ENCODE measurements around the gene AGAP1. TPM values are rescaled to one million over a fixed set of nuclear protein-coding genes. Genes with fewer than 3 reads are reported as not detected.

The AGAP1 gene
- total RNA-seq, 1 experiment from 2014 or later = 25.8 TPM

GRCh38 chr2:235963853-235964577 lies 470.2 kb downstream of the AGAP1 start:
- Histone ChIP-seq H3K56ac (ENCODE audit: insufficient read length, low read depth, low read length) (no peak overlapping the region), H2AFZ (ENCODE audit: low read length) (no peak overlapping the region), H3K23ac (ENCODE audit: insufficient read length, low read depth, low read length) (no peak overlapping the region), H3K23me2 (ENCODE audit: insufficient read length, low read depth, low read length, poor library complexity, severe bottlenecking) (no peaks in the 10 kb centered on the region), H4K5ac (ENCODE audit: insufficient read length, low read depth, low read length) (no peak overlapping the region), H3K4me2 (ENCODE audit: insufficient read depth, insufficient read length, low read length) (no peak overlapping the region), H3K27me3 (ENCODE audit: insufficient read depth, low read length) (no peaks in the 10 kb centered on the region), H3K18ac (ENCODE audit: insufficient read length, low read depth, low read length) (no peak overlapping the region), H3K27ac (ENCODE audit: insufficient read length, low read depth, low read length) (no peak overlapping the region), H2BK20ac (ENCODE audit: low read depth, low read length, poor library complexity, severe bottlenecking) (no peak overlapping the region), H3K4me1 (ENCODE audit: insufficient read depth, low read length) (no peaks in the 10 kb centered on the region; the same call in 1 of the 2 replicates), H2BK12ac (ENCODE audit: insufficient read length, low read depth, low read length) (no peak overlapping the region), H3K14ac (ENCODE audit: insufficient read depth, low read length) (no peak overlapping the region), H3K79me2 (ENCODE audit: insufficient read depth, low read length) (no peaks in the 10 kb centered on the region), H2BK5ac (ENCODE audit: insufficient read length, low read length) (no peak overlapping the region), H4K20me1 (ENCODE audit: control insufficient read depth, insufficient read depth, insufficient read length) (no peaks in the 10 kb centered on the region), H3K9ac (ENCODE audit: extremely low read depth, insufficient read length, low read length) (no peak overlapping the region), H3T11ph (ENCODE audit: low read length) (no peak overlapping the region), H2BK15ac (ENCODE audit: low read depth, low read length) (no peak overlapping the region), H2AK5ac (ENCODE audit: insufficient read length, low read length) (no peak overlapping the region), H4K8ac (replicated peaks; ENCODE audit: insufficient read length, low read depth, low read length) (no peak overlapping the region), H2BK120ac (ENCODE audit: low read depth, low read length, poor library complexity, severe bottlenecking) (no peak overlapping the region), H3K9me3 (ENCODE audit: control insufficient read depth, low read depth, low read length) (no peaks in the 10 kb centered on the region), H3K79me1 (ENCODE audit: insufficient read depth, low read depth, low read length, poor library complexity, severe bottlenecking) (no peaks in the 10 kb centered on the region), H4K91ac (ENCODE audit: insufficient read length, low read depth, low read length) (no peak overlapping the region), H3K4ac (ENCODE audit: low read depth, low read length) (no peak overlapping the region)
- peaks cover 7 to 10% of the 10 kb centered on the region in 2 experiments for H3K4me1 Mint-ChIP-seq
- H3K27ac Mint-ChIP-seq = no peak overlapping the region
- H3K4me3 Mint-ChIP-seq = no peak overlapping the region
- peaks cover 2% of the 10 kb centered on the region; the same call in 1 of the 2 replicates for H3K27me3 Mint-ChIP-seq (ENCODE audit: low read depth)
- no CpG with 5 or more reads among the region's 17 CpGs for WGBS (ENCODE audit: extremely low coverage, insufficient read length, low lambda C conversion rate)
- no peaks in the 10 kb centered on the region; a peak in 1 of 5 replicates for H3K9me3 Mint-ChIP-seq
- H3K36me3 Mint-ChIP-seq (ENCODE audit: insufficient read depth in 1 of 3, low read depth in 3 of 3) = peaks cover under 1 to 8% (median 2%) of the 10 kb centered on the region in 3 experiments; a peak in 3 of 7 replicates
- DNase-seq = peak; percentile 16
- TF ChIP-seq CTCF (conservative IDR thresholded peaks at IDR 0.05) = no peak

Measured in H9 (cell line).